NCI-H1092 (cell line): ENCODE data around the gene KLHDC1.

Source experiments
- DNase-seq: peaks from one replicate; lab custom pipeline; 2025; lab: John Stamatoyannopoulos, UW

The KLHDC1 gene

DNA sequence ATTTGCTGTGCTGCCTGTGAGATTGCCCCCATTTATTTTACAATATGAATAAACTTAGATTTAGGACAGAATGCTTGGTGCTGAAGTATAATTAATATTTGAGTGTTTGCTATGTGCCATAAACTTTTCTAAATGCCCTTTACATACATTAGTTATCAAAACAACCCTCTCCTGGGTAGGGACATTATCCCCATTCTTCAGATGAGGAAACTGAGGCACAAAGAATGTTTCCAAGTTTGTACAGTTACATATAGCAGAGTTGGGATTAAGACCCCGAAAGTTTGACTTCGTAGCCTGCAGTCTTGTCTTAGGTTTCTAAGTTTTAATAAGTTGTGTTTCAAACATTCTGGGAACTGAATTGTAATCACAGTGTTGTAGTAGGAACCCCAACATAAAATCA, 93.4 kb downstream of the KLHDC1 start:
- DNase-seq: no peak

DNA sequence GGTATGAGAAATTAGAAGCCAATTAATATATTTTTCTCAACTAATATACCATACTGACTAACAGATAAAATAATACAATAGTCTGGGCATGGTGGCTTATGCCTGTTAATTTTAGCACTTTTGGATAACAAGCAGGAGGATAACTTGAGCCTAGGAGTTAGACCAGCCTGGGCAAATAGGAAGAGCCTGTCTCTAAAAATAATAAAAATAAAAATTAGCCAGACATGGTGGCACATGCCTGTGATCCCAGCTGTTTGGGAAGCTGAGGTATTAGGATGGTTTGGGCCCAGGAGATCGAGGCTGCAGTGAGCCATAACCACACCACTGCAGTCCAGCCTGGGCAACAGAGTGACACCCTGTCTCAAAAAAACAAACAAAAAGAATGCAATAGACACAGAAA, 99.7 kb downstream of the KLHDC1 start:
- no peak for DNase-seq

DNA sequence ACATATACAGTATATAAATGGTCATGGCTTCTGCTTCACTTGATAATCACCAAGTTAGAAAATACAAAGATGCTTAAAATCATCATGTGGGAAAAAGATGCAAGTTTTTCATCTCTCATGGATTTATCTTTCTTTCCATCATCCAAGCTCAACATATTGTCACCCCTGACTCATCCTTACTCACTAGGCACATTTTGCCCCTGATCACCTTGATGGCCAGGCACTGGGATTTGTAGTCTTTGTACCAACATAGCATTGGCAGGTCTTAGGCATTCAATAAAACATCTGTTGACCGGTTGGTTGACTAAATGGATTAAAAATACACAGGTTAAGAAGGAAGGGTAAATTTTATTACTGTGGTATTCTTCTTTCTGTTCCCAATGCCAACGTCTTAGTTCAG, 103.1 kb downstream of the KLHDC1 start:
- DNase-seq: no peak
